H1 (cell line): Measurements from ENCODE around the gene GET3.

Experiments
- ATF3 ChIP-seq: IDR thresholded peaks from 2 replicates; pipeline ENCODE4 v1.6.1; 2011; ENCODE audit warnings: low read depth, mild to moderate bottlenecking, low read length; ENCODE audit not compliant: insufficient read depth
- CEBPB ChIP-seq: IDR thresholded peaks from 2 replicates; pipeline ENCODE4 v1.6.1; 2012; ENCODE audit warnings: low read depth, low read length
- CREB1 ChIP-seq: IDR thresholded peaks from 2 replicates; pipeline ENCODE4 v1.6.1; 2012; ENCODE audit warnings: inconsistent platforms
- EP300 ChIP-seq, 2 experiments: IDR thresholded peaks; 1 replicate in 1 of 2; 2 replicates in 1 of 2; pipeline ENCODE4 v1.6.1; 2011 to 2012; ENCODE audit warnings: low read depth in 2 of 2, low read length in 2 of 2, mild to moderate bottlenecking in 2 of 2, borderline replicate concordance in 1 of 2, inconsistent platforms in 1 of 2, moderate library complexity in 1 of 2
- JUND ChIP-seq: IDR thresholded peaks from 2 replicates; pipeline ENCODE4 v1.6.1; 2011; ENCODE audit warnings: mild to moderate bottlenecking, improper control_type of control experiment, low read length
- MAFK ChIP-seq: IDR thresholded peaks from 2 replicates; pipeline ENCODE4 v1.6.1; 2012; ENCODE audit warnings: low read depth, mild to moderate bottlenecking, improper control_type of control experiment, low read length
- NANOG ChIP-seq: IDR thresholded peaks from 2 replicates; pipeline ENCODE4 v1.6.1; 2011; ENCODE audit warnings: low read length, low read depth, mild to moderate bottlenecking, inconsistent platforms; ENCODE audit not compliant: insufficient read depth, poor library complexity, severe bottlenecking
- NRF1 ChIP-seq: IDR thresholded peaks from 2 replicates; pipeline ENCODE4 v1.6.1; 2011; ENCODE audit warnings: mild to moderate bottlenecking, low read depth, low read length, improper control_type of control experiment
- RFX5 ChIP-seq: IDR thresholded peaks from 2 replicates; pipeline ENCODE4 v1.6.1; 2011; ENCODE audit warnings: low read depth, low read length, improper control_type of control experiment, borderline replicate concordance
- TAF1 ChIP-seq: IDR thresholded peaks from 2 replicates; pipeline ENCODE4 v1.6.1; 2011; ENCODE audit warnings: mild to moderate bottlenecking, low read depth, low read length
- TF ChIP-seq, protein P1 (sequence below), 3 experiments: IDR thresholded peaks; 1 replicate in 2 of 3; 2 replicates in 1 of 3; pipeline versions ENCODE4 v1.5.1 to v1.6.1; 2011; ENCODE audit warnings: low read length in 3 of 3, mild to moderate bottlenecking in 3 of 3, inconsistent platforms in 2 of 3, low read depth in 1 of 3, moderate library complexity in 1 of 3; ENCODE audit not compliant: insufficient read depth in 1 of 3; ENCODE audit errors: control extremely low read depth in 1 of 3
- TF ChIP-seq, protein P2 (sequence below): IDR thresholded peaks from 2 replicates; pipeline ENCODE4 v1.6.1; 2012; ENCODE audit warnings: inconsistent platforms

- TF ChIP-seq TAF1 (no peak), EP300 (IDR thresholded peaks at IDR 0.05; ENCODE audit: borderline replicate concordance in 1 of 2, low read depth in 2 of 2, low read length in 2 of 2) (no peak), RFX5 (no peak), CREB1 (no peak), NANOG (no peak), MAFK (no peak), ATF3 (no peak), JUND (no peak), CEBPB (no peak), NRF1 (no peak)
- TF ChIP-seq, protein P1, sequence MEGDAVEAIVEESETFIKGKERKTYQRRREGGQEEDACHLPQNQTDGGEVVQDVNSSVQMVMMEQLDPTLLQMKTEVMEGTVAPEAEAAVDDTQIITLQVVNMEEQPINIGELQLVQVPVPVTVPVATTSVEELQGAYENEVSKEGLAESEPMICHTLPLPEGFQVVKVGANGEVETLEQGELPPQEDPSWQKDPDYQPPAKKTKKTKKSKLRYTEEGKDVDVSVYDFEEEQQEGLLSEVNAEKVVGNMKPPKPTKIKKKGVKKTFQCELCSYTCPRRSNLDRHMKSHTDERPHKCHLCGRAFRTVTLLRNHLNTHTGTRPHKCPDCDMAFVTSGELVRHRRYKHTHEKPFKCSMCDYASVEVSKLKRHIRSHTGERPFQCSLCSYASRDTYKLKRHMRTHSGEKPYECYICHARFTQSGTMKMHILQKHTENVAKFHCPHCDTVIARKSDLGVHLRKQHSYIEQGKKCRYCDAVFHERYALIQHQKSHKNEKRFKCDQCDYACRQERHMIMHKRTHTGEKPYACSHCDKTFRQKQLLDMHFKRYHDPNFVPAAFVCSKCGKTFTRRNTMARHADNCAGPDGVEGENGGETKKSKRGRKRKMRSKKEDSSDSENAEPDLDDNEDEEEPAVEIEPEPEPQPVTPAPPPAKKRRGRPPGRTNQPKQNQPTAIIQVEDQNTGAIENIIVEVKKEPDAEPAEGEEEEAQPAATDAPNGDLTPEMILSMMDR (IDR thresholded peaks at IDR 0.05; ENCODE audit: control extremely low read depth in 1 of 3, insufficient read depth in 1 of 3, low read depth in 1 of 3, low read length in 3 of 3): no peak
- TF ChIP-seq, protein P2, sequence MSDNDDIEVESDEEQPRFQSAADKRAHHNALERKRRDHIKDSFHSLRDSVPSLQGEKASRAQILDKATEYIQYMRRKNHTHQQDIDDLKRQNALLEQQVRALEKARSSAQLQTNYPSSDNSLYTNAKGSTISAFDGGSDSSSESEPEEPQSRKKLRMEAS: no peak
Measured at GRCh38 chr19:12715929-12716328, 21.4 kb upstream of the GET3 start.
